GM12875 (cell line): ENCODE data around the gene SPECC1.

ENCODE experiments used
- H3K4me3 ChIP-seq: one replicate; pipeline ENCODE4 v1.5.1; 2011; ENCODE audit warnings: low read depth, low read length, control low read depth
- TF ChIP-seq, protein P1 (sequence below): IDR thresholded peaks from 2 replicates; pipeline ENCODE4 v1.5.1; 2011; ENCODE audit warnings: low read depth, mild to moderate bottlenecking, control low read depth, inconsistent platforms, low read length, moderate library complexity, borderline replicate concordance; ENCODE audit not compliant: insufficient read depth

Gene SPECC1

DNA sequence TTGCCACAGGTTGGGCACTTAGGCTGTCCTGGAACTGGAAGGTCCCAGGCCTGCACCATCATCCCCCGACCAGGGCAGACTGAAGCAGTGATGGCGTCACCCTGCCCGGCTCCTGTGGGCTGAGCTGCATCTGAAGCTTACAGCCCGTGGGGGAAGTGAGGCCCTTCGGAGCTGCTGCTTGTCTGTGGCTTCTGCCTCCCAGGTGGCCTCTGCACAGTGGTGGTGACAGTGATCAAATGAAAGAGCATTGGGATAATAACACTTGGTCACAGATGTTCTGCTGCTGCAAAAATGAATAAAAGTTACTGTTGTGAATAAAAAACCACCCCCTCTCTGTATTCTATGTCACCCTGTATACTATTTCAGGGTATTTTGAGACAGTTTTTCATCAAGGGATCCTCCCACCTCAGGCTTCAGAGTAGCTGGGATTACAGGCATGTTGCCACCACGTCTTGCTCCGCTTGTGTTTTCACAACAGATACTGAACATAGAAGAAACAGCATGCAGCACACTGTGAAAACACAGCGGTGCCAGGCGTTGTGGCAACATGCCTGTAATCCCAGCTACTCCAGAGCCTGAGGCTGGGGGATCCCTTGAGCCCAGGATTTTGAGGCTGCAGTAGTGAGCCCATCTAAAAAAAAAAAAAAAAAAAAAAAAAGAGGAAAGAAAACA, 293.2 kb downstream of the SPECC1 start:
- TF ChIP-seq, protein P1, sequence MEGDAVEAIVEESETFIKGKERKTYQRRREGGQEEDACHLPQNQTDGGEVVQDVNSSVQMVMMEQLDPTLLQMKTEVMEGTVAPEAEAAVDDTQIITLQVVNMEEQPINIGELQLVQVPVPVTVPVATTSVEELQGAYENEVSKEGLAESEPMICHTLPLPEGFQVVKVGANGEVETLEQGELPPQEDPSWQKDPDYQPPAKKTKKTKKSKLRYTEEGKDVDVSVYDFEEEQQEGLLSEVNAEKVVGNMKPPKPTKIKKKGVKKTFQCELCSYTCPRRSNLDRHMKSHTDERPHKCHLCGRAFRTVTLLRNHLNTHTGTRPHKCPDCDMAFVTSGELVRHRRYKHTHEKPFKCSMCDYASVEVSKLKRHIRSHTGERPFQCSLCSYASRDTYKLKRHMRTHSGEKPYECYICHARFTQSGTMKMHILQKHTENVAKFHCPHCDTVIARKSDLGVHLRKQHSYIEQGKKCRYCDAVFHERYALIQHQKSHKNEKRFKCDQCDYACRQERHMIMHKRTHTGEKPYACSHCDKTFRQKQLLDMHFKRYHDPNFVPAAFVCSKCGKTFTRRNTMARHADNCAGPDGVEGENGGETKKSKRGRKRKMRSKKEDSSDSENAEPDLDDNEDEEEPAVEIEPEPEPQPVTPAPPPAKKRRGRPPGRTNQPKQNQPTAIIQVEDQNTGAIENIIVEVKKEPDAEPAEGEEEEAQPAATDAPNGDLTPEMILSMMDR: no peak
- no peak overlapping the region for H3K4me3 ChIP-seq

DNA sequence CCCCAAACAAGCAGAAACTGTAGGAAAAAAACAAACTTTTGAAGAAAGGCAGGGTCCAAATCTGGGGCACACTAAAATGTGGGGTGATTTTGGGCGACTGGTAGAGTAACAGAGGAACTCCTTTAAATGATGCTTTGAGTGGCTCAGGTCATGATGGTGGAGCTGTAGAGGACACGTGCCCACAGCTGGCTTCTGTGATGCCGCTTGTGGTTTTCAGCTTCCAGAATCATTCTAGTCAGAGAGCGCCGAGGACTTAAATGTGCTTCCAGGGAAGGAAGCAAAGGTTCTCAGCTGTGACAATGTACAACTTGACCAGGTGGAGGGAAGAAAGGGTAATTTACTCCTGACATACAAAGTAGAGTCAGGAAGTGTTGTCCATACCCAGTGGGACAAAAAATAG, 295.8 kb downstream of the SPECC1 start:
- no peak overlapping the region for H3K4me3 ChIP-seq
- TF ChIP-seq, protein P1: no peak

DNA sequence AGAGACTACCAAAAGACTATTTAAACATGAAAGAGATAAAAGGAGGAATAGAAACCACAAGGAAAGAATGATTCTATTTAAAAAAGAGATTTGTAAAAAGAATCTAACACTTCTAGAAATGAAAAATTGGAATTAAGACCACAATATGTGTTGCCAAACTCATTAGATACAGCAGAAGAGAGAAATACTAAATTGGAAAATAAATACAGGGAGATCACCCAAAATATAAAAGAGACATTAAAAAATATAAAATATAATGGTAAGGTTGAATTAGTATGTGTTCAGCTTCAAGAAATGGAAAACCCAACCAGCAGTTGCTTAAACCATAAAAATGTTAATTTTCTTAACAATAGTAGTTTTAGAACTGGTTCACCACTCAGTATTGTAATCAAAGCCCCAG, 297.8 kb downstream of the SPECC1 start:
- no peak overlapping the region for H3K4me3 ChIP-seq
- TF ChIP-seq, protein P1: no peak

DNA sequence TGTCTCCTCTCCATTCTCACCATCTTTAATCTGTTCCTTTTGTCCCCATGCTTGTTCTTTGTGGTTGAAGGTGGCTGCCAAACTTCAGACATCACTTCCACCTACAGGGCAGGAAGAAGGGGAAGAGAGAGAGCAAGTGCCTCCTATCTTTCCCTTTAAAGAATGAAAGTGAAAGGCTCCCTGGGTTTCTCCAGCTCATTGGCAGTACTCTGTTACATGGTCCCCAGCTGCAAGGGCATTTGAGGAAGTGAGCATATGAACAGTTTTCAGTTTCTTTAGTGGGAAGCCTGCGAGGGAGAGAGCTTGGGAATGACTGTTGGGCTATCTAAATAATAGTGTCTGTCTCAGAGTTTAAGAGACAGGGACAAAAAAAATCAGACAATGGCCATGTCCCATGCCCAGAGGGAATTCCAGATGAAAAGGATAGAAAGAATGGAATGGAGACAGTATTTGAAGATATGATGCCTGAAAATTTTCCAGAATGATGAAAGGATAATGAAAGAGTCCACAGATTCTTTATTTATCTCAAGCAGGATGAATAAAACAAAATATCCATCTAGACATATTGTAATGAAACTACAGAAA, 298.3 kb downstream of the SPECC1 start:
- TF ChIP-seq, protein P1: no peak
- no peak overlapping the region for H3K4me3 ChIP-seq

DNA sequence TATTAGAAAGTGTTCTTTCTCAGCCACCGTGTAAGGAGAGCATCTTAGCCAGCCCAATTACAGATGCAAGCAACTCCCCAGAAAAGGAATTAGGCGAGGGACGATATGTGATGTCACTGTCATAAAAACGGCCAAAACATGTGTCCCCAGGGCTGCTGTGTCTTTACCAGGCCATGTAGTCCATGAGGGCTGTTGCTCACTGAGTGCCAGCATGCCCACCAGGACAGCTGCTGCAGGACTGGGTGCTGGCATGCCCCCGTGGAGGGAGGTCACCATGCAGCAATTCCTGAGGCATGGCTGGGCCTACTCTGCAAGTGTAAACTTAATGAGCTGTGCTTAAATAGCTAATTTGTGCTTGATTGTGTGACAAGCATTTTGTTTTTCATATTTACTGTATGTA, 301.3 kb downstream of the SPECC1 start:
- TF ChIP-seq, protein P1: no peak
- H3K4me3 ChIP-seq: no peak overlapping the region

DNA sequence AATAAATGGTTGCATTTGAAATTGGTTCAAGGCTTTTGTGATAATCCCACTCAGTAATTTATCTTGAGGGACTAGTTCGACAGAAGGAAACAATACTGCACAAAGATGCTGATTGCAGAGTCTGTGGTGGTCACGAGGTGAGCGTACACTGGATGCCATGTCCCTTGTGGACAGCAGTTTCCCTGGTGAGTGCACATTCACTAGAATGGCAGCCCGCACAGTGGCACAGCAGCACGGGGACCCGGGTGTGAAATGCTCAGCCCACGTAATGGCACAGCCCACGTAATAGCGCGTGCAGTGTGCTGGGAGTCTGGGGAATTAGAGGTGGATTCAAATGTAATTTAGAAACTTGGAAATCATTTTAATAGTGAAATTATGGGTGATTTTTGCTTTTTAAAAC, 304.1 kb downstream of the SPECC1 start:
- no peak overlapping the region for H3K4me3 ChIP-seq
- TF ChIP-seq, protein P1: no peak

DNA sequence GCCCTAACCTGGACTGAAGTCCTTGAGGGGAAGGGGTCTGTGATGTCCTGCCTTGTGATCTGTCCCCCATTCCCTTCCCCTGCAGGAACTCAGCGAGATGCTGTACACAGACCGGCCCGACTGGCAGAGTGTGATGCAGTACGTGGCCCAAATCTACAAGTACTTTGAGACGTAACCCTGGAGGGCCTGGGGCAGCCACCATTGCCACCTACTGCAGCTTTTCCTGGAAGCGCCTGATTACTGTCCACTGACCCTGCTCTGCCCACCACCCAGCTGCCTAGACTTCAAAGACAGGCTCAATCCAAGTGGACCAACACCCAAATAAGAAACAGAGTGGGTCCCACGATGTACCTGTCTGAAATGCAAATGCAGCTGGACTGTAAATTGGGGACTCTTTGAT, 304.7 kb downstream of the SPECC1 start:
- TF ChIP-seq, protein P1: no peak
- no peak overlapping the region for H3K4me3 ChIP-seq
